Ureter (tissue), 1 donor: ENCODE data around the gene GNAO1. TPM values are rescaled to one million over a fixed set of nuclear protein-coding genes. Genes with fewer than 3 reads are reported as not detected.
"Not testable (repeated sequence)": the region's sequence is repeated elsewhere in the genome, so short reads cannot be mapped to it uniquely, and the experiment has no call there.

Experiments used
- DNase-seq: peaks from one replicate; pipeline ENCODE4 v3.0.0-alpha.2; 2020; ENCODE audit warnings: low spot score
- total RNA-seq: library from RNA; stranded (reverse); gene quantifications from one replicate; pipeline ENCODE4 v1.2.4, GENCODE V29; 2023
- donor health status: DM: yes; HTN: yes; CAD: no.

Gene GNAO1
- total RNA-seq, 1 donor from 2014 or later, result 23.8 TPM

DNA sequence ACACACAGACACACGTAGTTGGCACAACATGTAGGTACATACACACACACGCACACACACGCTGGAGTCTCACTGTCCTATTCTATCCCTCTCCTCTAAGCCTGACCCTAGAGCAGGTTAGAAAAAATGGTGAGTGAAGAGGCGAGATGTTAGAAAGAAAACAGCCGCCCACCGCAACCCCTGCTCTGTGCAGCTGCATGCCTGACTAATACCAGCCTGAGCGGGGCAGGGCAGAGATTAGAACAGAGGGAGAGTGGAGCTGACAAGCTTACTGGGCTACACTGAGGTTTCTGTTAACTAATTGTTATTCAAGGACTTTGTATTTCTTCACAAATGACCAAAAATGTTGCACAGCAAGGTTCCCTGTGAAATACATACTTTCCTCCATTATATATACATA, 174.3 kb downstream of the GNAO1 start:
- DNase-seq, result no peak

- DNase-seq, result no peak
Observed at GRCh38 chr16:56366945-56367344, 175.7 kb downstream of the GNAO1 start.

DNA sequence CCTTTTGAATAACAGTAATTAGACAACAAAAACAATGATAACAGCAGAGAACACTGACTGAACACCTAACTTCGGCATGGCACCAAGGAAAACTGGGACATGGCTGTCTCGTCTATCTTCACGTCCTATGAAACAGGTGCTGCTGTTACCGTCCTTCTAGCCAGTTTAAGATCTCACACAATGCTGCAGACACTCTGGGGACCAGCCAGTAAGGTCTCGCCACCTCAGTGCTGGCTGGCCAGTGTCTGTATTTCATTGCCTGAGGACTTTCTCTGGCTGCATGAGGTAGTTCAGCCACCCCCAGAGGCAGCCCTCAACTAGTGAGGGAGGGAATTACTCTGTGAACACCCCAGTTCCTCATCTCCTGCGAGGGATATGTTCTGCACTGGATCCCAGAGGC, 176.5 kb downstream of the GNAO1 start:
- DNase-seq, result no peak

DNA sequence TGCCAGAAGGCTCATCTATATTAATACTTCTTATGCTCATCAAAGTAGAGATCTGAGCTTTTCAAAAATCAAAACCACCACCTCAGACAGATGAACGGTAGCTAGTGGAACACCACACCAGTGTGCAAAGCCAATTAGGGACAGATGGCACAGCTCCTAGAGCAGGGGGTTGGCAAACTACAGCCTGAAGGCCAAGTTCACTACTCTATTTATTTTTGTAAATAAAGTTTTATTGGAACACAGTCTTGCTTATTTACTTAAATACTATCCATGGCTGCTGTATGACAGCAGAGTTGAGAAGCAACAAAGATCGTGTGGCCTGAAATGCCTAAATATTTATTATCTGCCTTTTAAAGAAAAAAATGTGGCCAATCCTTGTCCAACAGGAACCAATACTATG, 177.3 kb downstream of the GNAO1 start:
- no peak for DNase-seq

DNA sequence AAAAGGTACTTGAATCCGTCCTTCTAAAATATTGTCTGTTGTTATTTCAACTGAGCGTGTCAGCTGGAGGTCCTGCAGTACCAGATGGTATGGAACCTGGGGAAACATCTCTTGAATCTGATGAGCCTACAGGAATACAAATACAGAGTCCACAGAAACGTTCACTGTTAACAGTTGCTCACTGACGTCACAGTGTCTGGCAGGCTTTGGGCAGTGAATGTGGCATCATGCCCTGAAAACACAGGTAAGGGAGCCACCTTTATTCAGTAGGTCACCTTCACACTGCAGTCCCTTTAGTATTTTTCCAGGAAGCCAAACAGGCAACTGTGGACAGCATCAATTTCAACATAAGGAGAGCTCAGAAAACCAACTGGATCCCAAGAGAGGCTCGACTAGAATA, 177.9 kb downstream of the GNAO1 start:
- DNase-seq, result no peak

GRCh38 chr16:56370185-56370874, 179.0 kb downstream of the GNAO1 start:
- no peak for DNase-seq

DNA sequence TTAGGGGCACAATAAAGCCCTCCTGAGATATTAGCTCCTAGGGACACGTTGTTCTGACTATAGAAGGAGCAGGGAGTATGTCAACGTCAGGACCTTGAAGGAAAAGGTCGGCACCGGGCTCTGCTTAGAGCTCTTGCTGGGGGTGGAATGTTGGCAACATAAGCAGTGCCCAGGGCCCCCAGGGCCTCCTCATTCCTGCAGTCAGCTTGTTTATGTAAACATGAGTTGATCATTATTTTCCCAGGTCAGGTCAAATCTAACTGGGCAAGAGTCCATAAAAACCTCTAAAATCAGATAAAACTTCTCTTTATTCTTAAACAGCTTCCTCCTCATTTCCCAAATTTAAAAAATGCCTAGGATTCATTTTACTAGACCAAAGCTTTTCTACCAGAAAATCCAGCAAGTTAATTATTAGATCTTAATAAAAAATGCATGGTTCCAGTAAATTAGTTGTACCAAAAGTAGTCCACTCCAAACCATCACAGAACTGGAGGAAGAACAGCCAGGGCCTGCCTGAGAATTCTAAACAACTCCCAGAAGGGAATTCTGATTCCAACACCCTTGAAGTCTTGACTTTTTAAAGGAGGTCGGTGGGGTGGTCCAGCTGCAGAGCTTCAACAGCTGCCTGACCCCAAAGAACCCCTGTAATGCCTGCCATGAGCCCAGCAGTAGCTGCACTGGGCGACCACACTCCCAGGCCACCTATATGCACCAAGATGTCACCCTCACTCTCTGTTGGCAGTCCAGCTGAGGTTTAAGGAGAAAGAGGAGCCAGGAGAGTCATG, 179.8 kb downstream of the GNAO1 start:
- no peak for DNase-seq

DNA sequence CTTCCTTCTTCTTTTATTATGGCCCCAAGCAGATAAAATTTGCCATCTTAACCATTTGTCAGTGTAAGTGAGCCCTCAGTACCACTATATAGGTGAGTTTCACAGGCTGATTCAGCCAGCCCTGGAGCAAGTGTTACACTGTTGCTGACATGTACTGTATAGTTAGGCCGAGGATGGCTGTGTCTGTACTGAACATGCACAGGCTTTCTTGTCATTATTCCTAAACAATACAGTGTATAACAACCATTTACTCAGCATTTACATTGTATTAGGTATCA, 180.3 kb downstream of the GNAO1 start:
- DNase-seq, result no peak

DNA sequence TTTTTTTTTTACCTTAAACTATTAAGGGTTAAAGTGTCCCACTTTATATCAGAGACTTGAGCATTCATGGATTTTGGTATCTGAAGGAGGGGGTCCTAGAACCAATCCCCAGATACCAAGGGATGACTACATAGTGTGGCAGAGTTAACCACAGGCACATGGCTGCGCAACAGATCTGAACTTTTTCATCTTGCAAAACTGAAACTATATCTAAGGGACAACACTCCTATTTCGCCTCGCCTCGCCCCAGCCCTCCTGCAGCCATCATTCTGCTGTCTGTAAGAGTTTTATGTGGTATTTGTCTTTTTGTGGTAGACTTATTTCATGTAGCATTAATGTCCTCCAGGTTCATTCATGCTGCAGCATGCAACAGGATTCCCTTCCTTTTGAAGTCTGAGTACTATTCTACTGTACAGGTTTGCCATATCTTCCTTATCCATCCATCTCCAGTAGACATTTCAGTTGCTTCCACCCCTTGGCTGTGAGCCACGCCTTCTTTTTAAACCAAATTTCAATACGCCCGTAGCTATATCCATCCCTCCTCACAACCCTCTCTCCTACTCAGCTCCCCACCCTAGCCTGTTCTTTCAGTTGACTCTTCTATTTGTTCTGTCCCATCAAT, 180.8 kb downstream of the GNAO1 start:
- no peak for DNase-seq

DNA sequence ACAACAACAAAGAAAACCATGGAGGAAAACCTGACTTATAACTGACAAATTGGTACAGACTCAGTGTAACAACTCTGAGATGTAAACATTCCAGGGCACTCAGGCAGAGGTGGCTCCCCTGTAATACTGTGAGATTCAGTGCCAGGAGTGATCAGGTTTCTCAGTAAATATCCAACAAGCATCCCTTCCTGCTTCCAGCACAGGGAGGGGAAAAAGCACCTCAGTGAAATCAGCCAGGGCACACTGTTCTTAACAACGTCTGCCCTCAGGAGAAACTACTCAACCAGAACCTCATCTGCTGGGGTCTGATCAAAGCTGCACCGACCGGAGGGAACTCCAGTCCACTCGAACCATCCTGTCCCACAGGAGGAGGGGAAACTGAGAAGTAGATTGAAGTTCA, 181.7 kb downstream of the GNAO1 start:
- DNase-seq, result no peak

- DNase-seq, result not testable (repeated sequence)
Observed at GRCh38 chr16:56375792-56376191, 184.5 kb downstream of the GNAO1 start.

GRCh38 chr16:56379044-56379443, 187.8 kb downstream of the GNAO1 start:
- DNase-seq, result not testable (repeated sequence)

DNA sequence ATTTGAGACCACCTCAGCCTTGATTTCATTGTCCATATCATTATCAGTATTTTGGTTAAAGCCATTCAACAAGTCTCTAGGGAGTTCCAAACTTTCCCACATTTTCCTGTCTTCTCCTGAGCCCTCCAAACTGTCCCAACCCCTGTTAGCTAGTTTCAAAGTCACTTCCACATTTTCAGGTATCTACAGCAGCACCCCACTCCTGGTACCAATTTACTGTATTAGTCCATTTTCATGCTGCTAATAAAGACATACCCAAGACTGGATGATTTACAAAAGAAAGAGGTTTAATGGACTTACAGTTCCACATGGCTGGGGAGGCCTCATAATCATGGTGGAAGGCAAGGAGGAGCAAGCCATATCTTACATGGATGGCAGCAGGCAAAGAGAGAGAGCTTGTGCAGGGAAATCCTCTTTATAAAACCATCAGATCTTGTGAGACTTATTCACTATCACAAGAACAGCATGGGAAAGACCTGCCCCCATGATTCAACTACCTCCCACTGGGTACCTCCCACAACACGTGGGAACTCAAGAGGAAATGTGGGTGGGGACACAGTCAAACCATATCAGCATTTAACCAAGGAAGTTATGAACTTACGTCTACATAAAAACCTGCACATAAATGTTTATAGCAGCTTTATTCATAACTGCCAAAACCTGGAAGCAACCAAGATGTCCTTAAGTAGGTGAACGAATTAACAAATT, 189.6 kb downstream of the GNAO1 start:
- DNase-seq, result not testable (repeated sequence)

DNA sequence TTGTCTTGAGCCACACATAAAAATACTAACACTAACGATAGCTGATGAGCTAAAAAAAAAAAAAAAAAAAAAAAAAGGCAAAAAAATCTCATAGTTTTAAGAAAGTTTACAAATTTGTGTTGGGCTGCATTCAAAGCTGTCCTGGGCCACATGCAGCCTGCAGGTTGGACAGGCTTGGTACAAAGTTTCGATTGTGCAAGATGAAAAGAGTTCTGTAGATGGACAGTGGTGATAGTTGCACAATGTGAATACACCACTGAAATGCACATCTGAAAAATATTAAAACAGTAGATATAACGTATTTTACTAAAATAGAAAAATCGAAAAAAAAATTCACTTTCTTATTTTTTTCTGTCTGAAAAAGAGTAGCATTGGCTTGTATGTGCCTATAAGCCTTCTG, 191.2 kb downstream of the GNAO1 start:
- DNase-seq, result no peak

- DNase-seq, result no peak
Observed at GRCh38 chr16:56382901-56383355, 191.6 kb downstream of the GNAO1 start.

- DNase-seq, result no peak
Observed at GRCh38 chr16:56384074-56384721, 192.9 kb downstream of the GNAO1 start.

DNA sequence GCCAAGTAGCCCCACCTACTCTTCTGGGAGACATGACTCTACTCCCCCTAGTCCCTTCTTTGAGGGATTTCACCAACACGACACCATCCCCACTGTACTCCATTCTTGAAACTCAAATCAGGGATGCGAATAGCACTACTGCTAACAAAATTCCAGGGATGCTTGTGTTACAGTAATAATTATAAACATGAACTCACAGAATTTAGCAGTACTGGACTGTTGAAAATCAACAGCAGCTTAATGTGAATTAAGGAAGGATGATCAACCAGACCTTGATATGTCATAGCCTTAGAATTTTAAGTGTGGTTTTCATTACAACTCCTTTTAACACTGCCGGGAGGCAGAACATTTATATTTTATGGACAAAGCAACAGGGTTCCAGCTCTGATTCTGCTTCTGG, 196.1 kb downstream of the GNAO1 start:
- DNase-seq, result no peak

GRCh38 chr16:56388209-56388608, 196.9 kb downstream of the GNAO1 start:
- DNase-seq, result no peak

GRCh38 chr16:56389554-56389953, 198.3 kb downstream of the GNAO1 start:
- no peak for DNase-seq

DNA sequence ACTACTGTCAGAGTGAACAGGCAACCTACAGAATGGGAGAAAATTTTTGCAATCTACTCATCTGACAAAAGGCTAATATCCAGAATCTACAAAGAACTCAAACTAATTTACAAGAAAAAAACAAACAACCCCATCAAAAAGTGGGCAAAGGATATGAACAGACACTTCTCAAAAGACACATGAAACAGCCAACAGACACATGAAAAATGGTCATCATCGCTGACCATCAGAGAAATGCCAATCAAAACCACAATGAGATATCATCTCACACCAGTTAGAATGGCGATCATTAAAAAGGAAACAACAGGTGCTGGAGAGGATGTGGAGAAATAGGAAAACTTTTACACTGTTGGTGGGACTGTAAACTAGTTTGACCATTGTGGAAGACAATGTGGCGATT, 205.4 kb downstream of the GNAO1 start:
- not testable (repeated sequence) for DNase-seq

- no peak for DNase-seq
Observed at GRCh38 chr16:56399047-56399446, 207.8 kb downstream of the GNAO1 start.

DNA sequence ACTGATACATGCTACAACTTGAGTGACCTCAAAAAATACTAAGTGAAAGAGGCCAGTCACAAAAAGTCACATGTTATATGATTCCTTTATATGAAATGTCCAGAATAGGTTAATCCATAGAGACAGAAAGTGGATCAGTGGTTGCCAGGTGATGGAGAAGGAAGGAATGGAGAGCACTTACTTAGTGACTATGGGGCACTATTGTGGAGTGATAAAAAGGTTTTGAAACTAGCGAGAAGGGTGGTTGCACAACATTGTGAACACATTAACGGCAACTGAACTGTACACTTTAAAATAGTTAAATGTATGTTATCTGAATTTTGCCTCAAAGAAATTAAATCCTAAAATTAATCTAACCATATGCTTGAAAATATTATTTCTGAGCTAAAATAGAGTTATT, 208.2 kb downstream of the GNAO1 start:
- DNase-seq, result no peak
